Measurements from ENCODE around the gene CTSD.

The CTSD gene

GRCh38 chr11:1766719-1767398, 3.1 kb upstream of the CTSD start:
- peaks cover 12% of the 10 kb centered on the region for H4K20me1 ChIP-seq (ENCODE audit: insufficient read depth, low read length, poor library complexity, severe bottlenecking)
- H3K9ac ChIP-seq (ENCODE audit: low read depth, low read length, poor library complexity, severe bottlenecking) = no peak overlapping the region
- H3K36me3 ChIP-seq (ENCODE audit: insufficient read depth, low read length) = no peaks in the 10 kb centered on the region
- no peaks in the 10 kb centered on the region for H3F3A ChIP-seq (ENCODE audit: low read depth)
- peaks cover 3% of the 10 kb centered on the region for H3K27me3 ChIP-seq (ENCODE audit: insufficient read depth, low read length, poor library complexity, severe bottlenecking)
- H3K4me1 ChIP-seq (ENCODE audit: insufficient read depth, low read length, poor library complexity, severe bottlenecking) = peaks cover 29% of the 10 kb centered on the region
- H3K79me2 ChIP-seq (ENCODE audit: insufficient read depth, low read length) = peaks cover 19% of the 10 kb centered on the region
- no peak overlapping the region for H3K4me3 ChIP-seq (ENCODE audit: low read length, poor library complexity, severe bottlenecking)
- H2AFZ ChIP-seq (ENCODE audit: low read length) = no peak overlapping the region
- no peaks in the 10 kb centered on the region for H3K9me2 ChIP-seq (replicated peaks; ENCODE audit: low read depth, low read length)
- TF ChIP-seq EZH2phosphoT487 (IDR thresholded peaks at IDR 0.05; ENCODE audit: borderline replicate concordance) (no peak), CTCF (conservative IDR thresholded peaks at IDR 0.05; ENCODE audit: low read length) (no peak)
- H3K9me3 ChIP-seq (ENCODE audit: insufficient read depth, low read depth, low read length) = no peaks in the 10 kb centered on the region
- H3K4me2 ChIP-seq (ENCODE audit: low read depth, low read length, poor library complexity, severe bottlenecking) = no peak overlapping the region

GRCh38 chr11:1765871-1766718, 2.4 kb upstream of the CTSD start:
- Histone ChIP-seq H3K4me2 (ENCODE audit: low read depth, low read length, poor library complexity, severe bottlenecking) (no peak overlapping the region), H3K9me3 (ENCODE audit: insufficient read depth, low read depth, low read length) (no peaks in the 10 kb centered on the region), H3K9ac (ENCODE audit: low read depth, low read length, poor library complexity, severe bottlenecking) (no peak overlapping the region), H3K27me3 (ENCODE audit: insufficient read depth, low read length, poor library complexity, severe bottlenecking) (peaks cover 3% of the 10 kb centered on the region), H4K20me1 (ENCODE audit: insufficient read depth, low read length, poor library complexity, severe bottlenecking) (peaks cover 12% of the 10 kb centered on the region), H3K4me1 (ENCODE audit: insufficient read depth, low read length, poor library complexity, severe bottlenecking) (peaks cover 28% of the 10 kb centered on the region), H3K9me2 (replicated peaks; ENCODE audit: low read depth, low read length) (no peaks in the 10 kb centered on the region), H3F3A (ENCODE audit: low read depth) (no peaks in the 10 kb centered on the region), H3K79me2 (ENCODE audit: insufficient read depth, low read length) (peaks cover 27% of the 10 kb centered on the region), H3K4me3 (ENCODE audit: low read length, poor library complexity, severe bottlenecking) (no peak overlapping the region), H2AFZ (ENCODE audit: low read length) (no peak overlapping the region), H3K36me3 (ENCODE audit: insufficient read depth, low read length) (no peaks in the 10 kb centered on the region)
- TF ChIP-seq EZH2phosphoT487 (IDR thresholded peaks at IDR 0.05; ENCODE audit: borderline replicate concordance) (no peak), CTCF (conservative IDR thresholded peaks at IDR 0.05; ENCODE audit: low read length) (peak; percentile 53)

- H3K4me2 ChIP-seq (ENCODE audit: low read depth, low read length, poor library complexity, severe bottlenecking) = peak overlapping the region; percentile 100
- H3K27me3 ChIP-seq (ENCODE audit: insufficient read depth, low read length, poor library complexity, severe bottlenecking) = peaks cover 3% of the 10 kb centered on the region
- H3F3A ChIP-seq (ENCODE audit: low read depth) = peaks cover 6% of the 10 kb centered on the region; the same call in 1 of the 2 replicates
- peaks cover 12% of the 10 kb centered on the region for H4K20me1 ChIP-seq (ENCODE audit: insufficient read depth, low read length, poor library complexity, severe bottlenecking)
- peak overlapping the region; percentile 95 for H3K4me3 ChIP-seq (ENCODE audit: low read length, poor library complexity, severe bottlenecking)
- H3K9ac ChIP-seq (ENCODE audit: low read depth, low read length, poor library complexity, severe bottlenecking) = peak overlapping the region; percentile 99
- H2AFZ ChIP-seq (ENCODE audit: low read length) = no peak overlapping the region
- H3K79me2 ChIP-seq (ENCODE audit: insufficient read depth, low read length) = peaks cover 54% of the 10 kb centered on the region
- H3K4me1 ChIP-seq (ENCODE audit: insufficient read depth, low read length, poor library complexity, severe bottlenecking) = peaks cover 49% of the 10 kb centered on the region
- H3K9me3 ChIP-seq (ENCODE audit: insufficient read depth, low read depth, low read length) = no peaks in the 10 kb centered on the region
- no peak for TF ChIP-seq CTCF (conservative IDR thresholded peaks at IDR 0.05; ENCODE audit: low read length)
- TF ChIP-seq EZH2phosphoT487 (IDR thresholded peaks at IDR 0.05; ENCODE audit: borderline replicate concordance) = no peak
- no peaks in the 10 kb centered on the region for H3K9me2 ChIP-seq (replicated peaks; ENCODE audit: low read depth, low read length)
- H3K36me3 ChIP-seq (ENCODE audit: insufficient read depth, low read length) = no peaks in the 10 kb centered on the region
These were observed 361 bp downstream of the CTSD start for GRCh38 chr11:1763336-1763795.

Data from Loucy (cell line).